GM20431 (cell line): ENCODE data around the gene GALNT11.

Source experiments
- in situ Hi-C: fragments of 300-500 bp; cut with MseI, MboI; formaldehyde crosslinking; loops from one replicate; pipeline ENCODE4 v1.15.0; 2020; ENCODE audit warnings: low sequenced_read_pairs; ENCODE audit not compliant: unreplicated experiment

GALNT11 gene

GRCh38 chr7:152106990-152107389 lies 81.5 kb downstream of the GALNT11 start:
- in situ Hi-C loops, result no loop called here

DNA sequence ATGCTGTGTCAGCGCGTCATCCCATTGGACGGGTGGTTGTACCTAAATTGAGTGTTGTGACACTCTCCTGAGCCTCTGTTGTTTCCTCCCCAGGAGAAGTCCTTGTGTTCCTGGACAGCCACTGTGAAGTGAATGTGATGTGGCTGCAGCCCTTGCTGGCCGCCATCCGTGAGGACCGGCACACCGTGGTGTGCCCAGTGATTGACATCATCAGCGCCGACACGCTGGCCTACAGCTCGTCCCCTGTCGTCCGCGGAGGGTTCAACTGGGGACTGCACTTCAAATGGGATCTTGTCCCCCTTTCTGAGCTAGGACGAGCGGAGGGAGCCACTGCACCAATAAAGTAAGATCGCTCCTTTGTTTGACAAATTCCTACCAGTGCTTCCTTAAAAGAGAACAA lies 82.5 kb downstream of the GALNT11 start:
- in situ Hi-C loops, result no loop called here

DNA sequence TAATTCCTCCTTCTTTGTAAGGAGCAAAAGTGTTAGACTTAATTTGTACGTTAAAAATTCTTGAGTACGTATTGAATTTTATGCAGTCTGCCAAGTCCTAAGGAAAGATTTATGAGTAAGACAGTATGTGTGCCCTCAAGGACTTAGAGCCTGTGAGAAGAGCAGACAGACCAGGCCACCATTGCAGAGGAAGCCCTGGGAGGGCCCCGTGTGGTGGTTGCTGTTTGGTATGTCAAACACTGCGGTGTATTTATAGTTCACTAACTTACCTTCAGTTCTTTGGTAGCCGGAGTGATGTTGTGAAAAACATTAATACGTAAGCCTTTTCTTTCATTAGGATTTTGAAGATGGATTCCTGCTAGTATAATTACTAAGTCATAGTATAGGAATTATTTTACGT lies 82.9 kb downstream of the GALNT11 start:
- in situ Hi-C loops, result no loop called here

- in situ Hi-C loops, result no loop called here
These were observed 87.4 kb downstream of the GALNT11 start for GRCh38 chr7:152112829-152113228.

GRCh38 chr7:152115021-152115718 lies 89.7 kb downstream of the GALNT11 start:
- in situ Hi-C loops, result no loop called here

DNA sequence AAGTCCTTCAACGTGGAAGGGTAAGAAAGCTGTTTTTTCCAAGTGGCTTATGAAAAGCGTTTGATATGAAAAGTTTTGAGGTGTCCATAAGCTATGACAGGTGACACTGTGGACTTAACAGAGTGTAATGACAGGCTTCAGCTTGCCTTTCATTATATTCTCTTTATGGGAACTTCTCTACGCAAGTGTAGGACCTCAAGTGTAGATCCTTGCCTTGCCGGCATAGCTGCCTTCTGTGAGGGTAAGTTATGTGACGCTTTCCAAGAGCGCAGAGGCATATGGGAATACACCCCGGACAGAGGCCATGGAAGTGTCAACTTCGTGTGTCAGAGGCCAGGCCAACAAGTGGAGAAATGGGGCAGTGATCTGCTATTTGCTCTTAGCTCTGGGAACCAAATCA lies 91.9 kb downstream of the GALNT11 start:
- in situ Hi-C loops, result no loop called here

DNA sequence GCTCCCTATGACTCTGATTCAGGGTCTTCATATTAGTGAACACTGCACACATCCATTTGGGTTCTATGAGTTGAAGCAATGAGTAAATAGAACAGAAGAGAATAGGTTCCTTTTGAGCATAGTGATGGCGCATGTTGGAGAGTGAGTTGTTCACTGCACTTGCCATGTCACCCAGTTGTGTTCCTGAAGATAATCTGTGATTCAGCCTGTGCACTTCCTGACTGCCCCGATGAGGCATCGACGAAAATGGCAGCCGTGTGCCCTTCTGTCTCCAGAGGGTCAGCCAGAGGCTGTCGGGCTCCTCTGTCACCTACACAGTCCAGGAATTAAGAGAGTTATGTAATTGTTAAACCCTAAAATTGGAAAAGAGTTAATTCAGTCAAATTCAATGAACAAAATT lies 94.7 kb downstream of the GALNT11 start:
- in situ Hi-C loops, result no loop called here

DNA sequence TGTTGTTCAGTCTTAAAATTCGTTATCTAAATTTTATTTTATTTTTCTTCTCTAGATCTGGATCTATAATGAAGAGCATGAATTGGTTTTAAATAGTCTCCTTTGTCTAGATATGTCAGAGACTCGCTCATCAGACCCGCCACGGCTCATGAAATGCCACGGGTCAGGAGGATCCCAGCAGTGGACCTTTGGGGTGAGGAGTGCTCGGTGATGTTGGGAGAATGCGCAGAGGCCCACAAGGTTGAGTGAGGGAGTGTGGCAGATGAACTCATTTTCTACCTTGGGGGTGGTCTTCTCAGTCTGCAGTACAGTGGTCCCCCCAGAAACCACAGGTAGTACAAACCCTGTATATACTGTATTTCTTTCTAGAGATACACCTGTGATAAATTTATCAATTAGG lies 95.3 kb downstream of the GALNT11 start:
- in situ Hi-C loops, result no loop called here

DNA sequence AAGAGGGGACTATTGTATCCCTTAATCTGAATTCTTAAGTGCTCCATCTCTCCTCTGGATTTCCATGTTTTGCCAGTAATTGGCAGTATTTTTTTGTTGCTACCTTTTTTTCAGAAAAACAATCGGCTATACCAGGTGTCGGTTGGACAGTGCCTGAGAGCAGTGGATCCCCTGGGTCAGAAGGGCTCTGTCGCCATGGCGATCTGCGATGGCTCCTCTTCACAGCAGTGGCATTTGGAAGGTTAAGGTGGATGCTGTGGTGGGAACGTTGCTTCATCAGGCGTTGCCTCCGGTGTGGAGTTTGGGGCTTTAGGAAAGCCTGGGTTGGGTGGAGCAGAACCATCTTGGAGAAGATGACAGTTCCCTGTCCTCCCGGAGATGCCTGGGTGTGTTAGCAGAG lies 96.0 kb downstream of the GALNT11 start:
- in situ Hi-C loops, result no loop called here

GRCh38 chr7:152122540-152122939 lies 97.1 kb downstream of the GALNT11 start:
- in situ Hi-C loops, result no loop called here

- in situ Hi-C loops, result no loop called here
These were observed 101.3 kb downstream of the GALNT11 start for GRCh38 chr7:152126741-152127140.

GRCh38 chr7:152127229-152127628 lies 101.8 kb downstream of the GALNT11 start:
- in situ Hi-C loops, result no loop called here

- in situ Hi-C loops, result no loop called here
These were observed 102.8 kb downstream of the GALNT11 start for GRCh38 chr7:152128252-152128651.

GRCh38 chr7:152128741-152129461 lies 103.4 kb downstream of the GALNT11 start:
- in situ Hi-C loops, result no loop called here

DNA sequence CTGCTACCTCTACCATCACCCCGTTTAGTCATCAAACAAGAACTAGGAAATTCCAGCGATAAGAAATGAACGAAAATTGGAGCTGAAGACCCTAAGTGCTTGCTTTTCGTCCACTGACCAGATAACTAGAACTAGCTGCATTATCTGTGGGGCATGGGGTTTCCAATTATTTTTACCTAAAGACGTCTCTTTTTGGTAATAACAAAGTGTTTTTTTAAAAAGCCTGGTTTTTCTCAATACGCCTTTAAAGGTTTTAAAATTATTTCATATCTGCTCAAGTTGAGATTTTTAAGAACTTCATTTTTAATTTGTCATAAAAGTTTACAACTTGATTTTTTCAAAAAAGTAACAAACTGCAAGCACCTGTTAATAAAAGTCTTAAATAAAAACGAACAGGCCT lies 104.2 kb downstream of the GALNT11 start:
- in situ Hi-C loops, result no loop called here

GRCh38 chr7:152130658-152131590 lies 105.5 kb downstream of the GALNT11 start:
- in situ Hi-C loops, result no loop called here

- in situ Hi-C loops, result no loop called here
These were observed 106.6 kb downstream of the GALNT11 start for GRCh38 chr7:152131981-152132494.

- in situ Hi-C loops, result no loop called here
These were observed 107.3 kb downstream of the GALNT11 start for GRCh38 chr7:152132812-152133211.

DNA sequence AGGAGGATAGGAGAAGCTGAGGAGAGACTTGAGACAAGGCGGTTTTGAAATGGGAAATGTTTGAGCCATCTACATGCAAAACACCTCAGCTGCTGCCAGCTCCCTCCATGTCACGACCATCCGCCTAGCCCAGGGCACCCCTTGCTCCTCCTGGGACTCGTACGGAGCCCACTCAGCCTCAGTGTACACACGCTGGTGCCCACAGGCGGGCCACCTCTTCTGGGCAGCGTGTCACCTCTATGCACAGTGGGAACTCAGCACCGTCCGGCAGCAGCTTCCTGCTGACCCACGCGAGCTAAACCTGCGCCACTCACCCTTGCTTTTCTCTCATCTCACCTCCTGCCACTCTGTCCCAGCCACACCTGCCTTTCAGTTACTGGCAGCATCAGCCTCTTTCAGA lies 108.3 kb downstream of the GALNT11 start:
- in situ Hi-C loops, result no loop called here

GRCh38 chr7:152136686-152137085 lies 111.2 kb downstream of the GALNT11 start:
- in situ Hi-C loops, result no loop called here
